K562 (cell line): Measurements from ENCODE around the gene CLASP1. TPM values are rescaled to one million over a fixed set of nuclear protein-coding genes. Genes with fewer than 3 reads are reported as not detected.

Source experiments
- CHD7 ChIP-seq: fragments of 200-600 bp; sonication (generic); IDR thresholded peaks from one replicate; pipeline ENCODE4 v1.6.1; 2012; ENCODE audit warnings: mild to moderate bottlenecking, low read depth, low read length, inconsistent platforms
- MAX ChIP-seq: sonication (generic); formaldehyde crosslinking; IDR thresholded peaks from 2 replicates; pipeline ENCODE4 v1.9.0; 2022; ENCODE audit warnings: mild to moderate bottlenecking, missing genetic modification reagents
- POU5F1 ChIP-seq: fragments of 150-350 bp; IDR thresholded peaks from 2 replicates; pipeline ENCODE4 v1.6.1; 2014; ENCODE audit warnings: borderline replicate concordance, low read length, low read depth, mild to moderate bottlenecking; ENCODE audit not compliant: partially characterized antibody
- SRSF9 ChIP-seq: fragments of 200-400 bp; formaldehyde crosslinking; IDR thresholded peaks from 2 replicates; pipeline ENCODE4 v1.6.1; 2017; ENCODE audit warnings: low read depth, low read length, borderline replicate concordance
- ZBTB9 ChIP-seq: fragments of 450-650 bp; formaldehyde crosslinking; IDR thresholded peaks from 2 replicates; pipeline ENCODE4 v1.4.0; 2020; ENCODE audit warnings: mild to moderate bottlenecking, moderate library complexity
- polyA plus RNA-seq, 8 experiments: library from polyadenylated mRNA; depleted of rRNA in 4 of 8; stranded (reverse) in 5 of 8; unstranded in 3 of 8; fragments of >200 nt; fragmentation: Nextera tagmentation in 2 of 8; fragmentation: Illumina TruSeq in 1 of 8; extraction: Ambion mirVana in 2 of 8; extraction: Trizol in 1 of 8; gene quantifications; 2 replicates each; pipeline versions ENCODE4 v1.2.1 to v1.2.3, GENCODE V29; 2011 to 2014; ENCODE audit warnings: inconsistent platforms in 1 of 8, missing spikeins in 1 of 8
- total RNA-seq, 7 experiments: library from RNA; depleted of rRNA in 6 of 7; stranded (reverse); fragments of >200 nt in 6 of 7; fragmentation: Illumina TruSeq in 2 of 7; extraction: Trizol in 2 of 7; gene quantifications; 2 replicates each; pipeline versions ENCODE4 v1.2.1 to v1.2.3, GENCODE V29; 2011 to 2021; ENCODE audit warnings: low replicate concordance in 1 of 7
- TF ChIP-seq, protein P1 (sequence below): fragments of 450-650 bp; IDR thresholded peaks from 2 replicates; pipeline ENCODE4 v1.6.1; 2018; ENCODE audit warnings: mild to moderate bottlenecking, low read depth; ENCODE audit not compliant: partially characterized antibody

The CLASP1 gene
- total and polyA plus RNA-seq, 9 of the 15 experiments (the other 6 are each of a cell fraction or from before 2014, with no cell fraction given) = 1.7 to 40.3 (median 20.7) TPM

DNA sequence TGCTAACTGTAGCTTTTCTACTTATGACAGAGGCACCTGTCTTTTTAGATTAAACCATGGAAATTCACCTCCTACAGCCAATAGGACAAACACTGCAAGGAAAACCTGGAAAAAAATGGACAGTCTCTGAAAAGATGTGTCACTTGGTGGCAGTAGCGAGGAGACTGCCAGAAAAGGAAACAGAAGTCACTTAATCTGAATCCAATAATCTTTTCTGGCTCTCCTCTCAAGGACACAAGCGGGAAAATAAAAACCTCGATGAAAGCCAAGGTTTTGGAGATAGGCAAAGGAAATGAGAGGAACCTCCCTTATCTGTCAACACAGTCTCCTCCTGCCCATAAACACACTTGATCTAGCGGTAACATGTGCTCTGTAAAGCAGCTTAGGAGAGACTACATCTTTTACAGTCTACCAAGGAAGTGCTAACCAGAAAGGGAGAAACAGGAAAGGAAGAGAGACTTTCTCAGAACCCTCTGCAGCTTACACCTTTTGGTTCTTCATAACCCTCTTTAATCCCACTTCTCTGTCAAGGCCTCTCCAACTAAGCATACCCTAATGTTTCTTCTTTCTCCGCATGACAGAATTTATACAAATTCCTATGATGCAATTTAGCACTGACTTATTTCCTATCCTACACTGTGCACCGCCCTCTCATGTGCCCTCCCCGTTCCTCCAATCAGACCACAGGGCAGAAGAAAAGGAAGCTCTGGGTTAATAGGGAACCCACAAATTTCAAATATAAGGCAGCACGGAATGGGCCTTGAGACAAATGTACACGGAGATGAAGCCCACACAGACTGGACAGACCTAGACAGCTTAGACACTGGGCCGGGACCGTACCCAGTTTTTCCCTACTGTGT, 52.8 kb downstream of the CLASP1 start (continued):
- TF ChIP-seq CHD7 = no peak
- TF ChIP-seq, protein P1, sequence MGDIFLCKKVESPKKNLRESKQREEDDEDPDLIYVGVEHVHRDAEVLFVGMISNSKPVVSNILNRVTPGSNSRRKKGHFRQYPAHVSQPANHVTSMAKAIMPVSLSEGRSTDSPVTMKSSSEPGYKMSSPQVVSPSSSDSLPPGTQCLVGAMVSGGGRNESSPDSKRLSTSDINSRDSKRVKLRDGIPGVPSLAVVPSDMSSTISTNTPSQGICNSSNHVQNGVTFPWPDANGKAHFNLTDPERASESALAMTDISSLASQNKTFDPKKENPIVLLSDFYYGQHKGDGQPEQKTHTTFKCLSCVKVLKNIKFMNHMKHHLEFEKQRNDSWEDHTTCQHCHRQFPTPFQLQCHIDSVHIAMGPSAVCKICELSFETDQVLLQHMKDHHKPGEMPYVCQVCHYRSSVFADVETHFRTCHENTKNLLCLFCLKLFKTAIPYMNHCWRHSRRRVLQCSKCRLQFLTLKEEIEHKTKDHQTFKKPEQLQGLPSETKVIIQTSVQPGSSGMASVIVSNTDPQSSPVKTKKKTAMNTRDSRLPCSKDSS = no peak
- no peak for TF ChIP-seq POU5F1
- no peak for TF ChIP-seq SRSF9
- no peak for TF ChIP-seq ZBTB9
- peak; percentile 65; the same call in 1 of the 2 replicates for TF ChIP-seq MAX (CRISPR knock-in tag)
